Endothelial cell of umbilical vein (primary cell): ENCODE measurements around the gene WDR5.

ENCODE experiments used
- EZH2 ChIP-seq: IDR thresholded peaks from 2 replicates; pipeline ENCODE4 v1.6.1; 2012; ENCODE audit warnings: borderline replicate concordance, low read depth, mild to moderate bottlenecking, moderate library complexity, low read length, inconsistent platforms; ENCODE audit not compliant: severe bottlenecking
- FOS ChIP-seq: IDR thresholded peaks from 2 replicates; pipeline ENCODE4 v1.6.1; 2011; ENCODE audit warnings: mild to moderate bottlenecking, low read length, moderate library complexity, borderline replicate concordance; ENCODE audit not compliant: insufficient read depth
- JUN ChIP-seq: IDR thresholded peaks from 2 replicates; pipeline ENCODE4 v1.6.1; 2011; ENCODE audit warnings: borderline replicate concordance, low read depth; ENCODE audit not compliant: insufficient read length, insufficient read depth
- POLR2A ChIP-seq: IDR thresholded peaks from 2 replicates; pipeline ENCODE4 v1.6.1; 2012; ENCODE audit warnings: low read depth, mild to moderate bottlenecking, control low read depth, low read length
- POLR2AphosphoS5 ChIP-seq: IDR thresholded peaks from 2 replicates; pipeline ENCODE4 v1.6.1; 2012; ENCODE audit warnings: low read depth, mild to moderate bottlenecking, control low read depth, low read length, moderate library complexity; ENCODE audit not compliant: insufficient read depth
- TF ChIP-seq, protein P1 (sequence below), 2 donors: IDR thresholded peaks; 1 replicate in 1 of 2; 2 replicates in 1 of 2; pipeline ENCODE4 v1.5.1; 2011; ENCODE audit warnings: low read length in 2 of 2, mild to moderate bottlenecking in 2 of 2, moderate library complexity in 2 of 2, control low read depth in 1 of 2, inconsistent platforms in 1 of 2, low read depth in 1 of 2; ENCODE audit not compliant: insufficient read depth in 1 of 2; ENCODE audit errors: extremely low read depth in 1 of 2
- TF ChIP-seq, protein P2 (sequence below): IDR thresholded peaks from 2 replicates; pipeline ENCODE4 v1.6.1; 2011; ENCODE audit not compliant: insufficient read depth, insufficient read length

DNA sequence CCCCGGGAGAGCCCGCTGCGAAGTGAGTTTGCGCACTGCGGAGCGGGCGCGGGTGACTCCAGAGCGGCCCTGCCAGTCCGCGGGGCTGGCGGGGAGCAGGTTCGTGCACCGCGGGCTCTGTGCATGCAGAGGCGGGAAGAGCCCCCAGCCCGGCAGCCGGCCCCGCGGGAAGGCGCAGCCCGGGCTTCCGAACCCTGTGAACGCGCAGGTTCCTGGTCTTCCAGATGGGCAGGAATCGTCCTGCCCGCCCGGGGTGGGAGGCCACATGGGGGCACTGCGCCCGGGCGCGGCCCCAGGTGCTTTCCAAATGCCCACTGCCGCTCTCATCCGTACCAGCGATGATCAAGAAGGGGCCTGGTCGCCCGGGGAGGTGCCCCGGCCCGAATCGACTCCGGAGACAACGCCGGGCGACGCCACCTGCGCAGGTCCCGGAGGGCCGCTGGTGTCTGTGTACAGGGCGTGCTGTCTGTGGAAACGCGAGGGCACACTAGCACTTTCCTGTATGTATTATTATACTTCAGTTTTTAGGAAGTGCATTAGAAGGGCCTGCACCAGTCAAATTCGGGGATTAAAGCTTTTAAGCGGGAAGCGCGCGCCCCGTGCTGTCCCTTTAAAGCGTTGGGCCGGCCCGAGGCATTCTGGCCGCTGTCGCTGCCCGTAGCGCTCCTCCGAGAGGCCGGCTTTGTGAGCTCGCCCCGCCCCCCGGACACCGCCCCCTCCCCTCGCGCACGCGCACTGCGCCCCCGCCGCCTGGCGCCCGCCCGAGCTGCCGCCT, at the start of gene WDR5:
- TF ChIP-seq, protein P1, sequence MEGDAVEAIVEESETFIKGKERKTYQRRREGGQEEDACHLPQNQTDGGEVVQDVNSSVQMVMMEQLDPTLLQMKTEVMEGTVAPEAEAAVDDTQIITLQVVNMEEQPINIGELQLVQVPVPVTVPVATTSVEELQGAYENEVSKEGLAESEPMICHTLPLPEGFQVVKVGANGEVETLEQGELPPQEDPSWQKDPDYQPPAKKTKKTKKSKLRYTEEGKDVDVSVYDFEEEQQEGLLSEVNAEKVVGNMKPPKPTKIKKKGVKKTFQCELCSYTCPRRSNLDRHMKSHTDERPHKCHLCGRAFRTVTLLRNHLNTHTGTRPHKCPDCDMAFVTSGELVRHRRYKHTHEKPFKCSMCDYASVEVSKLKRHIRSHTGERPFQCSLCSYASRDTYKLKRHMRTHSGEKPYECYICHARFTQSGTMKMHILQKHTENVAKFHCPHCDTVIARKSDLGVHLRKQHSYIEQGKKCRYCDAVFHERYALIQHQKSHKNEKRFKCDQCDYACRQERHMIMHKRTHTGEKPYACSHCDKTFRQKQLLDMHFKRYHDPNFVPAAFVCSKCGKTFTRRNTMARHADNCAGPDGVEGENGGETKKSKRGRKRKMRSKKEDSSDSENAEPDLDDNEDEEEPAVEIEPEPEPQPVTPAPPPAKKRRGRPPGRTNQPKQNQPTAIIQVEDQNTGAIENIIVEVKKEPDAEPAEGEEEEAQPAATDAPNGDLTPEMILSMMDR (IDR thresholded peaks at IDR 0.05; ENCODE audit: extremely low read depth in 1 of 2, insufficient read depth in 1 of 2, low read depth in 1 of 2, low read length in 2 of 2), result peak in 1 of 2 donors; percentile 12
- TF ChIP-seq POLR2AphosphoS5, result peak; percentile 37
- TF ChIP-seq POLR2A, result peak; percentile 61
- no peak for TF ChIP-seq JUN
- no peak for TF ChIP-seq EZH2
- no peak for TF ChIP-seq FOS
- TF ChIP-seq, protein P2, sequence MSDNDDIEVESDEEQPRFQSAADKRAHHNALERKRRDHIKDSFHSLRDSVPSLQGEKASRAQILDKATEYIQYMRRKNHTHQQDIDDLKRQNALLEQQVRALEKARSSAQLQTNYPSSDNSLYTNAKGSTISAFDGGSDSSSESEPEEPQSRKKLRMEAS, result no peak
